Measurements from ENCODE around the gene ERMP1.

The ERMP1 gene

GRCh38 chr9:5870691-5871090 is 37.8 kb upstream of the ERMP1 start:
- Histone ChIP-seq H3K4me1 (ENCODE audit: control insufficient read depth in 5 of 5, insufficient read depth in 5 of 5, low read length in 5 of 5) (no peaks in the 10 kb centered on the region), H3K4me3 (ENCODE audit: low read depth in 1 of 5, low read length in 5 of 5) (no peak overlapping the region), H3K27ac (ENCODE audit: low read depth, low read length) (no peak overlapping the region), H3K27me3 (ENCODE audit: control insufficient read depth in 5 of 5, insufficient read depth in 4 of 5, low read length in 5 of 5) (no peaks in the 10 kb centered on the region), H3K9me3 (ENCODE audit: control insufficient read depth in 5 of 5, low read length in 5 of 5) (no peaks in the 10 kb centered on the region), H3K9ac (ENCODE audit: low read length in 5 of 5) (no peak overlapping the region), H3K36me3 (ENCODE audit: control insufficient read depth in 5 of 5, insufficient read depth in 5 of 5, low read length in 5 of 5) (peaks cover 0 to 10% (median 4%) of the 10 kb centered on the region in 5 donors)

- no peak overlapping the region for H3K9ac ChIP-seq (ENCODE audit: low read length in 5 of 5)
- H3K36me3 ChIP-seq (ENCODE audit: control insufficient read depth in 5 of 5, insufficient read depth in 5 of 5, low read length in 5 of 5), result peaks cover 0 to 10% (median 4%) of the 10 kb centered on the region in 5 donors
- no peak overlapping the region for H3K4me3 ChIP-seq (ENCODE audit: low read depth in 1 of 5, low read length in 5 of 5)
- H3K27me3 ChIP-seq (ENCODE audit: control insufficient read depth in 5 of 5, insufficient read depth in 4 of 5, low read length in 5 of 5), result no peaks in the 10 kb centered on the region
- no peaks in the 10 kb centered on the region for H3K9me3 ChIP-seq (ENCODE audit: control insufficient read depth in 5 of 5, low read length in 5 of 5)
- no peak overlapping the region for H3K27ac ChIP-seq (ENCODE audit: low read depth, low read length)
- no peaks in the 10 kb centered on the region for H3K4me1 ChIP-seq (ENCODE audit: control insufficient read depth in 5 of 5, insufficient read depth in 5 of 5, low read length in 5 of 5)
Observed at GRCh38 chr9:5870020-5870339, 37.1 kb upstream of the ERMP1 start.

GRCh38 chr9:5869315-5870019 is 36.5 kb upstream of the ERMP1 start:
- no peaks in the 10 kb centered on the region for H3K9me3 ChIP-seq (ENCODE audit: control insufficient read depth in 5 of 5, low read length in 5 of 5)
- no peak overlapping the region for H3K9ac ChIP-seq (ENCODE audit: low read length in 5 of 5)
- no peaks in the 10 kb centered on the region for H3K27me3 ChIP-seq (ENCODE audit: control insufficient read depth in 5 of 5, insufficient read depth in 4 of 5, low read length in 5 of 5)
- no peak overlapping the region for H3K27ac ChIP-seq (ENCODE audit: low read depth, low read length)
- H3K36me3 ChIP-seq (ENCODE audit: control insufficient read depth in 5 of 5, insufficient read depth in 5 of 5, low read length in 5 of 5), result peaks cover 0 to 10% (median 4%) of the 10 kb centered on the region in 5 donors
- H3K4me1 ChIP-seq (ENCODE audit: control insufficient read depth in 5 of 5, insufficient read depth in 5 of 5, low read length in 5 of 5), result no peaks in the 10 kb centered on the region
- no peak overlapping the region for H3K4me3 ChIP-seq (ENCODE audit: low read depth in 1 of 5, low read length in 5 of 5)

GRCh38 chr9:5868235-5868634 is 35.3 kb upstream of the ERMP1 start:
- no peak overlapping the region for H3K4me3 ChIP-seq (ENCODE audit: low read depth in 1 of 5, low read length in 5 of 5)
- H3K9ac ChIP-seq (ENCODE audit: low read length in 5 of 5), result no peak overlapping the region
- H3K36me3 ChIP-seq (ENCODE audit: control insufficient read depth in 5 of 5, insufficient read depth in 5 of 5, low read length in 5 of 5), result peaks cover 0 to 10% (median 4%) of the 10 kb centered on the region in 5 donors
- no peaks in the 10 kb centered on the region for H3K27me3 ChIP-seq (ENCODE audit: control insufficient read depth in 5 of 5, insufficient read depth in 4 of 5, low read length in 5 of 5)
- H3K4me1 ChIP-seq (ENCODE audit: control insufficient read depth in 5 of 5, insufficient read depth in 5 of 5, low read length in 5 of 5), result no peaks in the 10 kb centered on the region
- H3K9me3 ChIP-seq (ENCODE audit: control insufficient read depth in 5 of 5, low read length in 5 of 5), result no peaks in the 10 kb centered on the region
- no peak overlapping the region for H3K27ac ChIP-seq (ENCODE audit: low read depth, low read length)

- Histone ChIP-seq H3K4me1 (ENCODE audit: control insufficient read depth in 5 of 5, insufficient read depth in 5 of 5, low read length in 5 of 5) (no peaks in the 10 kb centered on the region), H3K9me3 (ENCODE audit: control insufficient read depth in 5 of 5, low read length in 5 of 5) (no peaks in the 10 kb centered on the region), H3K36me3 (ENCODE audit: control insufficient read depth in 5 of 5, insufficient read depth in 5 of 5, low read length in 5 of 5) (peaks cover 2 to 10% (median 3%) of the 10 kb centered on the region in 5 donors), H3K4me3 (ENCODE audit: low read depth in 1 of 5, low read length in 5 of 5) (no peak overlapping the region), H3K9ac (ENCODE audit: low read length in 5 of 5) (no peak overlapping the region), H3K27me3 (ENCODE audit: control insufficient read depth in 5 of 5, insufficient read depth in 4 of 5, low read length in 5 of 5) (no peaks in the 10 kb centered on the region), H3K27ac (ENCODE audit: low read depth, low read length) (no peak overlapping the region)
Observed at GRCh38 chr9:5866685-5867084, 33.8 kb upstream of the ERMP1 start.

GRCh38 chr9:5866272-5866671 is 33.4 kb upstream of the ERMP1 start:
- Histone ChIP-seq H3K27me3 (ENCODE audit: control insufficient read depth in 5 of 5, insufficient read depth in 4 of 5, low read length in 5 of 5) (no peaks in the 10 kb centered on the region), H3K27ac (ENCODE audit: low read depth, low read length) (no peak overlapping the region), H3K4me3 (ENCODE audit: low read depth in 1 of 5, low read length in 5 of 5) (no peak overlapping the region), H3K4me1 (ENCODE audit: control insufficient read depth in 5 of 5, insufficient read depth in 5 of 5, low read length in 5 of 5) (no peaks in the 10 kb centered on the region), H3K9me3 (ENCODE audit: control insufficient read depth in 5 of 5, low read length in 5 of 5) (no peaks in the 10 kb centered on the region), H3K9ac (ENCODE audit: low read length in 5 of 5) (no peak overlapping the region), H3K36me3 (ENCODE audit: control insufficient read depth in 5 of 5, insufficient read depth in 5 of 5, low read length in 5 of 5) (peaks cover 0 to 10% (median 3%) of the 10 kb centered on the region in 5 donors)

- H3K4me1 ChIP-seq (ENCODE audit: control insufficient read depth in 5 of 5, insufficient read depth in 5 of 5, low read length in 5 of 5), result no peaks in the 10 kb centered on the region
- H3K27ac ChIP-seq (ENCODE audit: low read depth, low read length), result no peak overlapping the region
- H3K36me3 ChIP-seq (ENCODE audit: control insufficient read depth in 5 of 5, insufficient read depth in 5 of 5, low read length in 5 of 5), result peaks cover 0 to 10% (median 3%) of the 10 kb centered on the region in 5 donors
- H3K9ac ChIP-seq (ENCODE audit: low read length in 5 of 5), result no peak overlapping the region
- no peak overlapping the region for H3K4me3 ChIP-seq (ENCODE audit: low read depth in 1 of 5, low read length in 5 of 5)
- no peaks in the 10 kb centered on the region for H3K9me3 ChIP-seq (ENCODE audit: control insufficient read depth in 5 of 5, low read length in 5 of 5)
- H3K27me3 ChIP-seq (ENCODE audit: control insufficient read depth in 5 of 5, insufficient read depth in 4 of 5, low read length in 5 of 5), result no peaks in the 10 kb centered on the region
Observed at GRCh38 chr9:5864446-5864845, 31.5 kb upstream of the ERMP1 start.

- Histone ChIP-seq H3K4me1 (ENCODE audit: control insufficient read depth in 5 of 5, insufficient read depth in 5 of 5, low read length in 5 of 5) (no peaks in the 10 kb centered on the region), H3K36me3 (ENCODE audit: control insufficient read depth in 5 of 5, insufficient read depth in 5 of 5, low read length in 5 of 5) (peaks cover 0 to 10% (median 3%) of the 10 kb centered on the region in 5 donors), H3K9me3 (ENCODE audit: control insufficient read depth in 5 of 5, low read length in 5 of 5) (no peaks in the 10 kb centered on the region), H3K27ac (ENCODE audit: low read depth, low read length) (no peak overlapping the region), H3K9ac (ENCODE audit: low read length in 5 of 5) (no peak overlapping the region), H3K4me3 (ENCODE audit: low read depth in 1 of 5, low read length in 5 of 5) (no peak overlapping the region), H3K27me3 (ENCODE audit: control insufficient read depth in 5 of 5, insufficient read depth in 4 of 5, low read length in 5 of 5) (no peaks in the 10 kb centered on the region)
Observed at GRCh38 chr9:5863092-5863746, 30.3 kb upstream of the ERMP1 start.

- H3K9me3 ChIP-seq (ENCODE audit: control insufficient read depth in 5 of 5, low read length in 5 of 5), result no peaks in the 10 kb centered on the region
- H3K9ac ChIP-seq (ENCODE audit: low read length in 5 of 5), result no peak overlapping the region
- H3K36me3 ChIP-seq (ENCODE audit: control insufficient read depth in 5 of 5, insufficient read depth in 5 of 5, low read length in 5 of 5), result peaks cover 0 to 4% (median 2%) of the 10 kb centered on the region in 5 donors
- no peaks in the 10 kb centered on the region for H3K27me3 ChIP-seq (ENCODE audit: control insufficient read depth in 5 of 5, insufficient read depth in 4 of 5, low read length in 5 of 5)
- no peak overlapping the region for H3K4me3 ChIP-seq (ENCODE audit: low read depth in 1 of 5, low read length in 5 of 5)
- H3K27ac ChIP-seq (ENCODE audit: low read depth, low read length), result no peak overlapping the region
- no peaks in the 10 kb centered on the region for H3K4me1 ChIP-seq (ENCODE audit: control insufficient read depth in 5 of 5, insufficient read depth in 5 of 5, low read length in 5 of 5)
Observed at GRCh38 chr9:5858833-5859232, 25.9 kb upstream of the ERMP1 start.

GRCh38 chr9:5857928-5858327 is 25.0 kb upstream of the ERMP1 start:
- no peaks in the 10 kb centered on the region for H3K27me3 ChIP-seq (ENCODE audit: control insufficient read depth in 5 of 5, insufficient read depth in 4 of 5, low read length in 5 of 5)

More at GRCh38 chr9:5857928-5858327, 25.0 kb upstream of the ERMP1 start:
- no peak overlapping the region for H3K9ac ChIP-seq (ENCODE audit: low read length in 5 of 5)
- peaks cover 0 to 4% (median 2%) of the 10 kb centered on the region in 5 donors for H3K36me3 ChIP-seq (ENCODE audit: control insufficient read depth in 5 of 5, insufficient read depth in 5 of 5, low read length in 5 of 5)
- H3K4me3 ChIP-seq (ENCODE audit: low read depth in 1 of 5, low read length in 5 of 5), result no peak overlapping the region
- no peak overlapping the region for H3K27ac ChIP-seq (ENCODE audit: low read depth, low read length)
- H3K9me3 ChIP-seq (ENCODE audit: control insufficient read depth in 5 of 5, low read length in 5 of 5), result no peaks in the 10 kb centered on the region
- H3K4me1 ChIP-seq (ENCODE audit: control insufficient read depth in 5 of 5, insufficient read depth in 5 of 5, low read length in 5 of 5), result no peaks in the 10 kb centered on the region

Data from subcutaneous abdominal adipose tissue (tissue), 5 donors.